HepG2 (cell line): Measurements from ENCODE around the gene DCUN1D2. TPM values are rescaled to one million over a fixed set of nuclear protein-coding genes. Genes with fewer than 3 reads are reported as not detected.

Source experiments
- ATAC-seq: fragments of 200-7000 bp; cut with Tn5 transposase; 3 replicates; pipeline ENCODE4 v1.9.1; 2020; ENCODE audit warnings: mild to moderate bottlenecking, moderate library complexity
- BruUV-seq: library from RNA; stranded (reverse); fragments of 400-500 nt; replicated peaks from 2 replicates; lab custom pipeline; 2021; lab: Mats Ljungman, UMichigan
- CTCF ChIA-PET: fragments of 300-600 bp; formaldehyde crosslinking; extraction: SDS; loops from one replicate; lab custom pipeline; 2021; ENCODE audit warnings: low total read pairs, inconsistent platforms, low intra/inter-chr PET ratio; lab: Yijun Ruan, JAX
- POLR2A ChIA-PET: fragments of 350-600 bp; sonication (Branson Sonifier 250); formaldehyde crosslinking; loops from one replicate; lab custom pipeline; 2020; ENCODE audit warnings: antibody characterized with exemption, inconsistent platforms; lab: Yijun Ruan, JAX
- DNase-seq: peaks from one replicate; pipeline ENCODE4 v3.0.0-alpha.2; 2015; ENCODE audit warnings: low spot score
- FAIRE-seq: peaks from 3 replicates; lab custom pipeline; 2011; peaks lifted over from hg19 to GRCh38; lab: Jason Lieb, UNC
- H2AFZ ChIP-seq: one replicate; pipeline ENCODE4 v1.6.1; 2011; ENCODE audit warnings: low read length, inconsistent platforms
- H3K27ac ChIP-seq: fragments of 300-600 bp; 3 replicates; pipeline ENCODE4 v1.8.0; 2011; ENCODE audit warnings: mixed run types, mild to moderate bottlenecking, mixed read lengths, low read length, inconsistent platforms; ENCODE audit not compliant: insufficient read depth; ENCODE audit errors: extremely low read length
- H3K27me3 ChIP-seq, 2 experiments: fragments of 200-600 bp in 1 of 2; 2 replicates in 1 of 2; 3 replicates in 1 of 2; pipeline versions ENCODE4 v1.6.0 to v1.8.0; 2011; ENCODE audit warnings: low read length in 2 of 2, mild to moderate bottlenecking in 2 of 2, moderate library complexity in 2 of 2, inconsistent platforms in 1 of 2; ENCODE audit not compliant: insufficient read depth in 2 of 2, control insufficient read depth in 1 of 2
- H3K36me3 ChIP-seq, 2 experiments: fragments of 200-600 bp in 1 of 2; replicated peaks in 1 of 2; 2 replicates in 1 of 2; 3 replicates in 1 of 2; pipeline versions ENCODE4 v1.5.1 to v1.8.0; 2011; ENCODE audit warnings: low read length in 2 of 2, inconsistent platforms in 1 of 2; ENCODE audit not compliant: insufficient read depth in 2 of 2, control insufficient read depth in 1 of 2
- H3K4me1 ChIP-seq: 2 replicates; pipeline ENCODE4 v1.5.1; 2012; ENCODE audit warnings: low read length, inconsistent platforms; ENCODE audit not compliant: insufficient read depth
- H3K4me2 ChIP-seq: 2 replicates; pipeline ENCODE4 v1.6.0; 2011; ENCODE audit warnings: low read depth, low read length, inconsistent platforms
- H3K4me3 ChIP-seq, 3 experiments: fragments of 200-600 bp in 1 of 3; sonication (generic), shearing (Covaris generic) in 1 of 3; replicated peaks in 1 of 3; 2 replicates each; pipeline ENCODE4 v1.5.1; 2011 to 2016; ENCODE audit warnings: low read length in 3 of 3, inconsistent platforms in 2 of 3, low read depth in 2 of 3, mild to moderate bottlenecking in 2 of 3, control low read depth in 1 of 3, mixed read lengths in 1 of 3; ENCODE audit not compliant: insufficient read depth in 1 of 3
- H3K79me2 ChIP-seq: one replicate; pipeline ENCODE4 v1.6.1; 2011; ENCODE audit warnings: low read length, inconsistent platforms; ENCODE audit not compliant: insufficient read depth
- H3K9ac ChIP-seq: 2 replicates; pipeline ENCODE4 v1.6.0; 2011; ENCODE audit warnings: mild to moderate bottlenecking, low read depth, low read length, inconsistent platforms; ENCODE audit not compliant: insufficient read depth
- H3K9me3 ChIP-seq: 2 replicates; pipeline ENCODE4 v1.5.1; 2012; ENCODE audit warnings: mild to moderate bottlenecking, low read length
- H4K20me1 ChIP-seq: 2 replicates; pipeline ENCODE4 v1.6.0; 2011; ENCODE audit warnings: inconsistent platforms, mild to moderate bottlenecking, low read length, moderate library complexity; ENCODE audit not compliant: insufficient read depth
- GABPB1 ChIP-seq: IDR thresholded peaks from 2 replicates; pipeline ENCODE4 v1.6.1; 2016; ENCODE audit warnings: mild to moderate bottlenecking, missing genetic modification reagents, moderate library complexity, missing compliant biosample characterization
- MEIS2 ChIP-seq: sonication (generic); formaldehyde crosslinking; IDR thresholded peaks from 2 replicates; pipeline ENCODE4 v1.9.0; 2021; ENCODE audit warnings: mild to moderate bottlenecking, missing genetic modification reagents
- SMARCE1 ChIP-seq: fragments of 450-650 bp; IDR thresholded peaks from 2 replicates; pipeline ENCODE4 v1.6.1; 2017; ENCODE audit warnings: borderline replicate concordance
- TEAD2 ChIP-seq: sonication (generic); formaldehyde crosslinking; IDR thresholded peaks from 2 replicates; pipeline ENCODE4 v1.9.0; 2021; ENCODE audit warnings: missing genetic modification reagents
- ZNF503 ChIP-seq: sonication (generic); formaldehyde crosslinking; IDR thresholded peaks from 2 replicates; pipeline ENCODE4 v1.4.0; 2020; ENCODE audit warnings: missing genetic modification reagents
- ZNF749 ChIP-seq: sonication (generic); formaldehyde crosslinking; IDR thresholded peaks from 2 replicates; pipeline ENCODE4 v1.8.0; 2022; ENCODE audit warnings: mild to moderate bottlenecking, missing genetic modification reagents, moderate library complexity, borderline replicate concordance
- ZNF768 ChIP-seq: sonication (generic); formaldehyde crosslinking; IDR thresholded peaks from 2 replicates; pipeline ENCODE4 v1.4.0; 2020; ENCODE audit warnings: missing genetic modification reagents
- ZNF790 ChIP-seq: sonication (generic); formaldehyde crosslinking; IDR thresholded peaks from 2 replicates; pipeline ENCODE4 v1.8.0; 2022; ENCODE audit warnings: missing genetic modification reagents, mild to moderate bottlenecking, borderline replicate concordance
- ZSCAN21 ChIP-seq: sonication (generic); formaldehyde crosslinking; IDR thresholded peaks from 2 replicates; pipeline ENCODE4 v1.8.0; 2022; ENCODE audit warnings: mild to moderate bottlenecking, missing genetic modification reagents, moderate library complexity, borderline replicate concordance
- WGBS: methylation state at CpG from one replicate; pipeline ENCODE4 v1.1.6; 2017; ENCODE audit warnings: low lambda C conversion rate; 5-methylcytosine and 5-hydroxymethylcytosine counted together
- in situ Hi-C: cut with HindIII; loops from 2 replicates; pipeline ENCODE4 v1.10.0; 2017; ENCODE audit warnings: low pct_unique_long_range_greater_than_20kb; ENCODE audit not compliant: extremely low pct_ligation_motif_present
- intact Hi-C: fragments of 100-400 bp; cut with micrococcal nuclease; formaldehyde crosslinking; loops from one replicate; pipeline ENCODE4 v1.10.0; 2022; ENCODE audit not compliant: unreplicated experiment
- polyA plus RNA-seq, 8 experiments: library from polyadenylated mRNA; depleted of rRNA in 3 of 8; stranded (reverse) in 7 of 8; unstranded in 1 of 8; fragments of >200 nt; fragmentation: Illumina TruSeq in 4 of 8; extraction: Trizol in 4 of 8; gene quantifications; 2 replicates each; pipeline versions ENCODE4 v1.2.1 to v1.2.3, GENCODE V29; 2011 to 2016; ENCODE audit warnings: low read depth in 4 of 8, missing spikeins in 1 of 8, mixed read lengths in 1 of 8; ENCODE audit not compliant: insufficient read depth in 1 of 8
- total RNA-seq, 5 experiments: library from RNA; depleted of rRNA; stranded (reverse); fragments of >200 nt; fragmentation: Illumina TruSeq; extraction: Trizol; gene quantifications; 2 replicates each; pipeline ENCODE4 v1.2.3, GENCODE V29; 2016; ENCODE audit warnings: low read depth in 1 of 5

Gene DCUN1D2
- total and polyA plus RNA-seq, 2 of the 13 experiments (the other 11 are each of a cell fraction or from before 2014, with no cell fraction given): 9.1 to 9.6 TPM

GRCh38 chr13:113449693-113450347, 40.7 kb downstream of the DCUN1D2 start:
- Histone ChIP-seq H3K36me3 (no peaks in the 10 kb centered on the region), H3K4me1 (peaks cover 40% of the 10 kb centered on the region), H3K9ac (peak overlapping the region; percentile 70), H4K20me1 (no peaks in the 10 kb centered on the region), H3K27ac (peak overlapping the region; percentile 91), H3K4me2 (peak overlapping the region; percentile 91), H3K9me3 (no peaks in the 10 kb centered on the region), H3K4me3 (peak overlapping the region; percentile 53 to 77 (median 75)), H3K27me3 (no peaks in the 10 kb centered on the region), H3K79me2 (no peaks in the 10 kb centered on the region), H2AFZ (no peak overlapping the region)
- DNase-seq: no peak
- 46% methylated on average over 11 of the region's 13 CpGs for WGBS
- no peak for FAIRE-seq
- intact Hi-C loops: loop anchor here (5.0 kb wide), 1 partner anchor 53 kb away; no protein-coding TSS in a partner anchor
- TF ChIP-seq ZNF749 (CRISPR knock-in tag) (0 out of 2 replicates have a peak, but pooled peaks have one; percentile 1), ZNF790 (CRISPR knock-in tag) (no peak), ZNF768 (CRISPR knock-in tag) (peak; percentile 81; the same call in 1 of the 2 replicates), TEAD2 (CRISPR knock-in tag) (no peak), SMARCE1 (no peak), MEIS2 (CRISPR knock-in tag) (0 out of 2 replicates have a peak, but pooled peaks have one; percentile 11), ZSCAN21 (0 out of 2 replicates have a peak, but pooled peaks have one; percentile 3), GABPB1 (no peak), ZNF503 (no peak)
- TSS peak; percentile 92 for BruUV-seq
- in situ Hi-C loops: loop anchor here (5.0 kb wide), 1 partner anchor 43 kb away; no protein-coding TSS in a partner anchor
- peak; percentile 8 for ATAC-seq
- ChIA-PET POLR2A (interaction anchor here (1.0 to 1.5 kb wide), 2 partner anchors 12 to 43 kb away, joined by 3 to 4 read pairs; no protein-coding TSS in a partner anchor), CTCF (no interaction called here)
